HCT116 (cell line): ENCODE data around the gene TAS2R50. TPM values are rescaled to one million over a fixed set of nuclear protein-coding genes. Genes with fewer than 3 reads are reported as not detected.

Experiments
- ATAC-seq: fragments of 200-7000 bp; cut with Tn5 transposase; 2 replicates; pipeline ENCODE4 v1.9.1; 2020; ENCODE audit warnings: mild to moderate bottlenecking, moderate library complexity
- BruUV-seq: library from RNA; stranded (reverse); fragments of 400-500 nt; replicated peaks from 2 replicates; lab custom pipeline; 2021; lab: Mats Ljungman, UMichigan
- CTCF ChIA-PET: fragments of 300-600 bp; sonication (Branson Sonifier 250); formaldehyde crosslinking; loops from one replicate; lab custom pipeline; 2021; ENCODE audit warnings: antibody characterized with exemption; lab: Charles Lee
- POLR2A ChIA-PET: fragments of 300-600, 350-600 bp; sonication (Branson Sonifier 250); formaldehyde crosslinking; loops from one replicate; lab custom pipeline; 2021; ENCODE audit warnings: antibody characterized with exemption; lab: Charles Lee
- RAD21 ChIA-PET, 2 experiments: fragments of 300-600 bp; sonication (Branson Sonifier 250); formaldehyde crosslinking; loops; one replicate each; lab custom pipeline; 2023; ENCODE audit warnings: low total read pairs in 2 of 2; ENCODE audit not compliant: uncharacterized antibody in 2 of 2, unreplicated experiment in 2 of 2, low non-redundant PET in 1 of 2; lab: Charles Lee
- DNase-seq: peaks from one replicate; pipeline ENCODE4 v3.0.0-alpha.2; 2010; ENCODE audit warnings: low read depth, low spot score
- H2AFZ ChIP-seq: fragments of 200-600 bp; shearing (Covaris generic), sonication (generic); 2 replicates; pipeline ENCODE4 v1.6.1; 2017; ENCODE audit warnings: low read depth, mixed run types, mixed read lengths, antibody characterized with exemption, low read length; ENCODE audit not compliant: poor library complexity, severe bottlenecking
- H3K27ac ChIP-seq: 2 replicates; pipeline ENCODE4 v1.5.1; 2012; ENCODE audit warnings: low read depth, low read length
- H3K27me3 ChIP-seq: fragments of 200-600 bp; sonication (generic); 2 replicates; pipeline ENCODE4 v1.6.1; 2016; ENCODE audit warnings: mixed run types, low read length, mixed read lengths; ENCODE audit not compliant: insufficient read depth
- H3K36me3 ChIP-seq, 2 experiments: fragments of 200-500 bp in 1 of 2; fragments of 200-600 bp in 1 of 2; sonication (Bioruptor generic) in 1 of 2; sonication (generic) in 1 of 2; 2 replicates each; pipeline versions ENCODE4 v1.5.1 to v1.6.1; 2014 to 2016; ENCODE audit warnings: low read length in 2 of 2, inconsistent platforms in 1 of 2, mixed read lengths in 1 of 2, mixed run types in 1 of 2; ENCODE audit not compliant: insufficient read depth in 2 of 2, control insufficient read depth in 1 of 2
- H3K4me1 ChIP-seq, 2 experiments: fragments of 200-600 bp in 1 of 2; sonication (generic) in 1 of 2; 2 replicates each; pipeline versions ENCODE4 v1.5.1 to v1.6.1; 2012 to 2017; ENCODE audit warnings: low read length in 2 of 2, inconsistent platforms in 1 of 2, mild to moderate bottlenecking in 1 of 2, mixed read lengths in 1 of 2, mixed run types in 1 of 2, moderate library complexity in 1 of 2; ENCODE audit not compliant: insufficient read depth in 2 of 2, control insufficient read depth in 1 of 2
- H3K4me2 ChIP-seq: fragments of 200-600 bp; sonication (generic); 2 replicates; pipeline ENCODE4 v1.6.1; 2017; ENCODE audit warnings: mixed run types, low read length, mixed read lengths
- H3K4me3 ChIP-seq, 2 experiments: fragments of 200-600 bp in 1 of 2; sonication (generic) in 1 of 2; replicated peaks in 1 of 2; 2 replicates each; pipeline ENCODE4 v1.5.1; 2011 to 2016; ENCODE audit warnings: low read length in 2 of 2, control low read depth in 1 of 2, low read depth in 1 of 2, mild to moderate bottlenecking in 1 of 2, mixed read lengths in 1 of 2, mixed run types in 1 of 2
- H3K79me2 ChIP-seq: fragments of 200-600 bp; sonication (generic); 2 replicates; pipeline ENCODE4 v1.6.1; 2017; ENCODE audit warnings: mild to moderate bottlenecking, mixed run types, low read length, moderate library complexity, mixed read lengths; ENCODE audit not compliant: insufficient read depth
- H3K9ac ChIP-seq: fragments of 200-600 bp; sonication (generic); 2 replicates; pipeline ENCODE4 v1.6.1; 2016; ENCODE audit warnings: low read length, mixed read lengths
- H3K9me2 ChIP-seq: fragments of 200-600 bp; sonication (generic), shearing (Covaris generic); 2 replicates; pipeline ENCODE4 v1.6.1; 2017; ENCODE audit warnings: mixed run types, mild to moderate bottlenecking, moderate library complexity; ENCODE audit not compliant: insufficient read depth
- H3K9me3 ChIP-seq, 2 experiments: fragments of 200-500 bp in 1 of 2; fragments of 200-600 bp in 1 of 2; sonication (Bioruptor generic) in 1 of 2; sonication (generic) in 1 of 2; 2 replicates each; pipeline ENCODE4 v1.6.1; 2014 to 2017; ENCODE audit warnings: low read length in 2 of 2, mixed read lengths in 2 of 2, inconsistent platforms in 1 of 2, low read depth in 1 of 2, mild to moderate bottlenecking in 1 of 2, mixed run types in 1 of 2, moderate library complexity in 1 of 2; ENCODE audit not compliant: control insufficient read depth in 1 of 2, insufficient read depth in 1 of 2
- H4K20me1 ChIP-seq: fragments of 200-600 bp; sonication (generic), shearing (Covaris generic); 2 replicates; pipeline ENCODE4 v1.6.1; 2017; ENCODE audit warnings: mixed run types, mild to moderate bottlenecking, moderate library complexity; ENCODE audit not compliant: insufficient read depth
- ATF3 ChIP-seq: IDR thresholded peaks from 2 replicates; pipeline ENCODE4 v1.6.1; 2012
- CBX3 ChIP-seq: IDR thresholded peaks from 2 replicates; pipeline ENCODE4 v1.6.1; 2012; ENCODE audit warnings: low read depth
- CEBPB ChIP-seq: IDR thresholded peaks from 2 replicates; pipeline ENCODE4 v1.6.1; 2012; ENCODE audit warnings: low read depth
- CTCF ChIP-seq, 3 experiments: fragments of 200-600 bp in 1 of 3; sonication (generic) in 1 of 3; IDR thresholded peaks in 2 of 3; conservative IDR thresholded peaks in 1 of 3; 2 replicates each; pipeline ENCODE4 v1.5.1; 2012 to 2017; ENCODE audit warnings: low read depth in 2 of 3, low read length in 2 of 3, antibody characterized with exemption in 1 of 3, borderline replicate concordance in 1 of 3, control low read depth in 1 of 3, mild to moderate bottlenecking in 1 of 3, mixed read lengths in 1 of 3, mixed run types in 1 of 3, moderate library complexity in 1 of 3; ENCODE audit not compliant: insufficient read depth in 1 of 3
- EGR1 ChIP-seq: IDR thresholded peaks from 2 replicates; pipeline ENCODE4 v1.6.1; 2012; ENCODE audit warnings: low read depth
- ELF1 ChIP-seq: IDR thresholded peaks from 2 replicates; pipeline ENCODE4 v1.6.1; 2012; ENCODE audit warnings: low read depth, borderline replicate concordance
- EZH2phosphoT487 ChIP-seq: fragments of 200-600 bp; IDR thresholded peaks from 2 replicates; pipeline ENCODE4 v1.6.1; 2018; ENCODE audit warnings: antibody characterized with exemption, borderline replicate concordance
- FOSL1 ChIP-seq: IDR thresholded peaks from 2 replicates; pipeline ENCODE4 v1.6.1; 2012; ENCODE audit warnings: low read depth
- JUND ChIP-seq: IDR thresholded peaks from 2 replicates; pipeline ENCODE4 v1.6.1; 2012
- MAX ChIP-seq: IDR thresholded peaks from 2 replicates; pipeline ENCODE4 v1.6.1; 2012
- POLR2AphosphoS5 ChIP-seq: IDR thresholded peaks from 2 replicates; pipeline ENCODE4 v1.6.1; 2011; ENCODE audit warnings: mild to moderate bottlenecking, low read depth, low read length, moderate library complexity
- RAD21 ChIP-seq: IDR thresholded peaks from 2 replicates; pipeline ENCODE4 v1.6.1; 2012; ENCODE audit warnings: low read depth, mild to moderate bottlenecking
- SIN3A ChIP-seq: IDR thresholded peaks from 2 replicates; pipeline ENCODE4 v1.6.1; 2012; ENCODE audit warnings: low read depth
- SRF ChIP-seq: IDR thresholded peaks from 2 replicates; pipeline ENCODE4 v1.6.1; 2012; ENCODE audit warnings: low read depth
- YY1 ChIP-seq: IDR thresholded peaks from 2 replicates; pipeline ENCODE4 v1.6.1; 2011; ENCODE audit warnings: low read length, low read depth, moderate library complexity, mild to moderate bottlenecking; ENCODE audit not compliant: insufficient replicate concordance; ENCODE audit errors: extremely low read depth
- ZFX ChIP-seq: fragments of 450-650 bp; IDR thresholded peaks from 2 replicates; pipeline ENCODE4 v1.6.1; 2017
- ZNF274 ChIP-seq: fragments of 200-500 bp; sonication (Bioruptor generic); IDR thresholded peaks from 2 replicates; pipeline ENCODE4 v1.6.1; 2014; ENCODE audit warnings: mild to moderate bottlenecking, low read depth, low read length, inconsistent platforms
- intact Hi-C: fragments of 100-400 bp; cut with micrococcal nuclease; formaldehyde crosslinking; loops from 2 replicates; pipeline ENCODE4 v1.10.0; 2022
- total RNA-seq: library from RNA; stranded (reverse); gene quantifications from one replicate; pipeline ENCODE4 v1.2.1, GENCODE V29; 2021; ENCODE audit not compliant: unreplicated experiment

Gene TAS2R50
- total RNA-seq, 1 experiment from 2014 or later: 0.54 TPM

- POLR2A ChIA-PET: no interaction called here
- Histone ChIP-seq H3K9me2 (no peaks in the 10 kb centered on the region), H3K27ac (no peak overlapping the region), H3K4me2 (no peak overlapping the region), H4K20me1 (no peaks in the 10 kb centered on the region), H3K36me3 (no peaks in the 10 kb centered on the region), H3K4me3 (no peak overlapping the region), H3K9me3 (no peaks in the 10 kb centered on the region), H3K4me1 (no peaks in the 10 kb centered on the region), H3K27me3 (no peaks in the 10 kb centered on the region), H3K9ac (no peak overlapping the region), H2AFZ (no peak overlapping the region), H3K79me2 (no peaks in the 10 kb centered on the region)
- RAD21 ChIA-PET: no interaction called here
- BruUV-seq: no TSS peak
- no peak for ATAC-seq
- no peak for DNase-seq
- CTCF ChIA-PET: no interaction called here
- intact Hi-C loops: no loop called here
- TF ChIP-seq CTCF (IDR thresholded peaks at IDR 0.05 in 2 of 3, conservative IDR thresholded peaks at IDR 0.05 in 1 of 3; ENCODE audit: borderline replicate concordance in 1 of 3, insufficient read depth in 1 of 3, low read depth in 2 of 3, low read length in 2 of 3): no peak
- TF ChIP-seq FOSL1: no peak
- no peak for TF ChIP-seq ELF1
- no peak for TF ChIP-seq EZH2phosphoT487
- TF ChIP-seq JUND: no peak
Observed at GRCh38 chr12:11007608-11008007, 20.9 kb upstream of the TAS2R50 start.

- Histone ChIP-seq H2AFZ (no peak within 1 kb of the TSS), H3K4me2 (no peak within 1 kb of the TSS), H3K27ac (no peak within 1 kb of the TSS), H3K4me1 (no peaks in the 10 kb centered on the region), H4K20me1 (no peaks in the 10 kb centered on the region), H3K79me2 (no peaks in the 10 kb centered on the region), H3K36me3 (no peaks in the 10 kb centered on the region), H3K9me3 (no peaks in the 10 kb centered on the region), H3K4me3 (no peak within 1 kb of the TSS), H3K9me2 (no peaks in the 10 kb centered on the region), H3K9ac (no peak within 1 kb of the TSS), H3K27me3 (no peaks in the 10 kb centered on the region)
- BruUV-seq: no TSS peak
- intact Hi-C loops: no loop called here
- ChIA-PET POLR2A (no interaction called here), CTCF (no interaction called here), RAD21 (no interaction called here)
- ATAC-seq (no peak), DNase-seq (no peak)
- TF ChIP-seq ATF3 (no peak), SIN3A (no peak), ZFX (no peak), ELF1 (no peak), SRF (no peak), CTCF (IDR thresholded peaks at IDR 0.05 in 2 of 3, conservative IDR thresholded peaks at IDR 0.05 in 1 of 3; ENCODE audit: borderline replicate concordance in 1 of 3, insufficient read depth in 1 of 3, low read depth in 2 of 3, low read length in 2 of 3) (no peak), YY1 (no peak), POLR2AphosphoS5 (no peak), CEBPB (no peak), CBX3 (no peak), MAX (no peak), EGR1 (no peak), ZNF274 (no peak), RAD21 (no peak)
Observed at GRCh38 chr12:10998204-10998603, 11.5 kb upstream of the TAS2R50 start, which contains the start of gene TAS2R20. Gene TAS2R20, minus strand, starts transcription at chr12:10998304. Its CDS starts 429 bp downstream, at chr12:10997875.
